Measurements from ENCODE around the gene RNF215.

The RNF215 gene

DNA sequence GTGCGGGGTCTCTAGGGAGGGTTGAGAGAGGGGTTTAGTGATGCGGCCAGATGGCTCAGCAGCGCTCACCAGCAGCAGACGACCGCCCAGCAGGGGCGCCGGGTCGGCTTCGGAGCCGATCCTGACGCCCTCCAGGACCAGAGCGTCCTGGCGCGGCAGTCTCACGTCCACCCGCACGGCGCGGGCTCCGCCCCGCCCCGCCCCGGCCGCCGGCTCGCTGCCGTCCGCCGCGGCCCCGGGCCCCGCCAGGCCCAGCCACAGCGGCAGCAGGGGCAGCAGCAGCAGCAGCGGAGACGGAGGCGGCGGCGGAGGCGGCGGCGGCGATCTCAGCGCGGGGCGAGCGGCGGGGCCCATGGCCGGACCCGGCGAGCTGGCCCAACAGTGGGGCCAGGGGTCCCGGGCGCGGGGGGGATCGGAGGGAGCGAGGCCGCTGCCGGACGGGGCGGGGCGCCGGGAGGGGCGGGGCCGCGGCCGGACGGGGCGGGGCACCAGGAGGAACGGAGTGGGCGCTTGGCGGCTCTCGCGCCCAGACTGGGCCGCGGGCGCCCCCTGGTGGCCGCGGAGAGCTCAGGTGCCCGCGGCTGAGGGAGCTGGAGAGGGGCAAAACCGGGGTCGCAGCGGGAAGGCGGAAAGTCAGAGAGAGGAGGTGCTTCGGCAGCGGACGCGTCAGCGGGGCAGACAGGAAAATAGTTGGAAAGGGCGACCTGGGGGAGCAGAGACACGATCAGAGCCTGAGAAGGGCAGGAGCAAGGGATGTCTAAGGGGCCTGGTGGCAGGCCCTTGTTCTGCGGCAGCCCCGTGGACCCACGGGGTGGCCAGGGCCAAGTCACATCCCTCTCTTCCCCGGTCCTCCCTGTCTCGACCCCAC, at the start of gene RNF215:
TSS of gene RNF215 (minus strand) at position 452 of the 868 bp plus-strand sequence. CDS start at position 354, 98 bp downstream.
- Histone ChIP-seq H3K9me3 (ENCODE audit: insufficient read depth, low read length) (no peaks in the 10 kb centered on the region), H3K27me3 (ENCODE audit: low read depth, low read length) (no peaks in the 10 kb centered on the region), H3K36me3 (replicated peaks; ENCODE audit: low read depth, low read length) (no peaks in the 10 kb centered on the region), H4K20me1 (ENCODE audit: insufficient read depth, low read length) (no peaks in the 10 kb centered on the region), H3K27ac (ENCODE audit: low read length) (no peak within 1 kb of the TSS), H3K4me3 (ENCODE audit: low read length) (peak within 1 kb of the TSS; percentile 80), H3K4me2 (ENCODE audit: low read length) (peak within 1 kb of the TSS; percentile 90), H3K9ac (ENCODE audit: low read length) (peak within 1 kb of the TSS; percentile 61), H3K4me1 (ENCODE audit: low read length) (peaks cover 31% of the 10 kb centered on the region), H3K79me2 (ENCODE audit: low read length) (no peaks in the 10 kb centered on the region), H2AFZ (ENCODE audit: low read depth, low read length) (peak within 1 kb of the TSS; percentile 85)
- TF ChIP-seq, protein P1, sequence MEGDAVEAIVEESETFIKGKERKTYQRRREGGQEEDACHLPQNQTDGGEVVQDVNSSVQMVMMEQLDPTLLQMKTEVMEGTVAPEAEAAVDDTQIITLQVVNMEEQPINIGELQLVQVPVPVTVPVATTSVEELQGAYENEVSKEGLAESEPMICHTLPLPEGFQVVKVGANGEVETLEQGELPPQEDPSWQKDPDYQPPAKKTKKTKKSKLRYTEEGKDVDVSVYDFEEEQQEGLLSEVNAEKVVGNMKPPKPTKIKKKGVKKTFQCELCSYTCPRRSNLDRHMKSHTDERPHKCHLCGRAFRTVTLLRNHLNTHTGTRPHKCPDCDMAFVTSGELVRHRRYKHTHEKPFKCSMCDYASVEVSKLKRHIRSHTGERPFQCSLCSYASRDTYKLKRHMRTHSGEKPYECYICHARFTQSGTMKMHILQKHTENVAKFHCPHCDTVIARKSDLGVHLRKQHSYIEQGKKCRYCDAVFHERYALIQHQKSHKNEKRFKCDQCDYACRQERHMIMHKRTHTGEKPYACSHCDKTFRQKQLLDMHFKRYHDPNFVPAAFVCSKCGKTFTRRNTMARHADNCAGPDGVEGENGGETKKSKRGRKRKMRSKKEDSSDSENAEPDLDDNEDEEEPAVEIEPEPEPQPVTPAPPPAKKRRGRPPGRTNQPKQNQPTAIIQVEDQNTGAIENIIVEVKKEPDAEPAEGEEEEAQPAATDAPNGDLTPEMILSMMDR (IDR thresholded peaks at IDR 0.05; ENCODE audit: low read depth, low read length) = peak; percentile 90
- no peak for TF ChIP-seq EZH2phosphoT487 (IDR thresholded peaks at IDR 0.05; ENCODE audit: low read depth)

DNA sequence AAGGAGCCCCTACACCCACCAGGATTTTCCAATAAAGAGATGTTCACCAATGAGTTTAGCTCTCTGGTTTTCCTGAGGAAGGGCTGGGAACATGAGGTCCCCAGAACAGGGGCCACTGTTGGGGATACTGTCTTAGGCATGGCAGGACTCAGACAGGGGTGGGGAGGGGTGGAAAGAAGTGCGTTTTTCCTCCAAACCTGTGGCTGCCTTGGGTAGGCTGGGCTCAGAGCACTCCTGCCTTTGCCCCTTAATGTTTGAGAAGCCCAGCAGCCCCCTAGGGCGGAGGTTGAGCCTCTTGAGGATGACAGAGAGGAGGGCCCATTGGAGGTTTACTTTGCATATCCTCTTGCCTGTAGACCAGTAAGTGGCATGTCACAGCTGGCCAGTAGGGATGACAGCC, 49.0 kb upstream of the RNF215 start:
- Histone ChIP-seq H3K79me2 (ENCODE audit: low read length) (no peaks in the 10 kb centered on the region), H3K27me3 (ENCODE audit: low read depth, low read length) (no peaks in the 10 kb centered on the region), H3K9me3 (ENCODE audit: insufficient read depth, low read length) (no peaks in the 10 kb centered on the region), H3K4me3 (ENCODE audit: low read length) (peak overlapping the region; percentile 83), H3K36me3 (replicated peaks; ENCODE audit: low read depth, low read length) (peaks cover 22% of the 10 kb centered on the region), H3K4me2 (ENCODE audit: low read length) (peak overlapping the region; percentile 88), H3K27ac (ENCODE audit: low read length) (peak overlapping the region; percentile 31), H3K9ac (ENCODE audit: low read length) (peak overlapping the region; percentile 35; the same call in 1 of the 2 replicates), H3K4me1 (ENCODE audit: low read length) (peaks cover 14% of the 10 kb centered on the region), H2AFZ (ENCODE audit: low read depth, low read length) (peak overlapping the region; percentile 92), H4K20me1 (ENCODE audit: insufficient read depth, low read length) (no peaks in the 10 kb centered on the region)
- TF ChIP-seq, protein P1 (IDR thresholded peaks at IDR 0.05; ENCODE audit: low read depth, low read length) = no peak
- TF ChIP-seq EZH2phosphoT487 (IDR thresholded peaks at IDR 0.05; ENCODE audit: low read depth) = no peak

DNA sequence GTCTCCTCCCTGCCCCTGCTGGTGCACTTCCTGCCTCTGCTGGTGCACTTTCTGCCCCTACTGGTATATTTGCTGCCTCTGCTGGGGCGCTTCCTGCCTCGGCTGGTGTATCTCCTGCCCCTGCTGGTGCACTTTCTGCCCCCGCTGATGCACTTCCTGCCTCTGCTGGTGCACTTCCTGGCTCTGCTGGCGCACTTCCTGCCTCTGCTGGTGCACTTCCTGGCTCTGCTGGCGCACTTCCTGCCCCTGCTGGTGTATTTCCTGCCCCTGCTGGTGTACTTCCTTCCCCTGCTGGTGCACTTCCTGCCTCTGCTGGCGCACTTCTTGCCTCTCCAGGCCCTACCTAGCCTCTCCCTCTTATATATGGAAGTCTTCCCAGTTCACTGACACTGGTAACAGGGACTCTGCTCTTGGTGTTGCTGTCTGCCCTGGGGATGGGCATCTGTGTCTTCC, 48.5 kb upstream of the RNF215 start:
- Histone ChIP-seq H3K27me3 (ENCODE audit: low read depth, low read length) (no peaks in the 10 kb centered on the region), H4K20me1 (ENCODE audit: insufficient read depth, low read length) (no peaks in the 10 kb centered on the region), H3K79me2 (ENCODE audit: low read length) (no peaks in the 10 kb centered on the region), H3K36me3 (replicated peaks; ENCODE audit: low read depth, low read length) (peaks cover 22% of the 10 kb centered on the region), H3K9ac (ENCODE audit: low read length) (peak overlapping the region; percentile 48; the same call in 1 of the 2 replicates), H3K9me3 (ENCODE audit: insufficient read depth, low read length) (no peaks in the 10 kb centered on the region), H3K27ac (ENCODE audit: low read length) (peak overlapping the region; percentile 31), H3K4me2 (ENCODE audit: low read length) (peak overlapping the region; percentile 88), H3K4me1 (ENCODE audit: low read length) (peaks cover 14% of the 10 kb centered on the region), H2AFZ (ENCODE audit: low read depth, low read length) (peak overlapping the region; percentile 92), H3K4me3 (ENCODE audit: low read length) (peak overlapping the region; percentile 83)
- TF ChIP-seq EZH2phosphoT487 (IDR thresholded peaks at IDR 0.05; ENCODE audit: low read depth) = no peak
- TF ChIP-seq, protein P1 (IDR thresholded peaks at IDR 0.05; ENCODE audit: low read depth, low read length) = peak; percentile 22

DNA sequence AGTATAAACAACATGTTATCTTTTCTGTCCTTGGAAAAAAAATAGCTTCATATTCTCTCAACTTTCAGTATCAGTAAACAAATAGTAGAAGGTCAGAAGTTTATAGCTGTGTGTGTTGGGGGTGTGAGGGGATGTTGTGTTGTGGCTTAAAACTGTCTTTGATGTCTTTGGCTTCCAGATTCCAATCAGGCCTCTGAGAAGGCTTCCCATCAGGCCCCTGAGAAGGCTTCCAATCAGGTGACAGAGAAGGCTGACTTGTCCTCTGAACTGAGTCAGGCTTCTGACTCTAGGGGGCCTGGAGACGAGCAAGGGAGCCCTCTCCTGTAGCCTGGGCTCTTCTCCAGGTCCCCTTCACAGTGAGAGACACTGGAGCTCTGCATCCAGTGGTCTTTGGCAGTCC, 47.6 kb upstream of the RNF215 start:
- TF ChIP-seq, protein P1 (IDR thresholded peaks at IDR 0.05; ENCODE audit: low read depth, low read length) = no peak
- TF ChIP-seq EZH2phosphoT487 (IDR thresholded peaks at IDR 0.05; ENCODE audit: low read depth) = no peak
- Histone ChIP-seq H4K20me1 (ENCODE audit: insufficient read depth, low read length) (no peaks in the 10 kb centered on the region), H2AFZ (ENCODE audit: low read depth, low read length) (no peak overlapping the region), H3K79me2 (ENCODE audit: low read length) (no peaks in the 10 kb centered on the region), H3K9me3 (ENCODE audit: insufficient read depth, low read length) (no peaks in the 10 kb centered on the region), H3K36me3 (replicated peaks; ENCODE audit: low read depth, low read length) (peaks cover 22% of the 10 kb centered on the region), H3K27me3 (ENCODE audit: low read depth, low read length) (no peaks in the 10 kb centered on the region), H3K4me1 (ENCODE audit: low read length) (peaks cover 14% of the 10 kb centered on the region), H3K4me3 (ENCODE audit: low read length) (peak overlapping the region; percentile 83), H3K27ac (ENCODE audit: low read length) (peak overlapping the region; percentile 31; the same call in 1 of the 2 replicates), H3K9ac (ENCODE audit: low read length) (no peak overlapping the region), H3K4me2 (ENCODE audit: low read length) (peak overlapping the region; percentile 88)

Measured in OCI-LY3 (cell line).